Gastroesophageal sphincter (tissue), 3 donors: ENCODE data around the gene CCDC14.

ENCODE experiments used
- EP300 ChIP-seq: sonication (generic); formaldehyde crosslinking; IDR thresholded peaks from one replicate; pipeline ENCODE4 v1.6.1; 2017; ENCODE audit warnings: antibody characterized with exemption, mild to moderate bottlenecking
- POLR2A ChIP-seq, 2 donors: fragments of 450-650 bp; IDR thresholded peaks; one replicate each; pipeline ENCODE4 v1.6.1; 2017; ENCODE audit warnings: antibody characterized with exemption in 2 of 2, mild to moderate bottlenecking in 2 of 2, moderate library complexity in 1 of 2
- POLR2AphosphoS5 ChIP-seq: sonication (generic); formaldehyde crosslinking; IDR thresholded peaks from one replicate; pipeline ENCODE4 v1.6.1; 2017; ENCODE audit warnings: antibody characterized with exemption
- TF ChIP-seq, protein P1 (sequence below), 4 experiments: fragments of 200-600 bp in 2 of 4; fragments of 450-650 bp in 2 of 4; sonication (generic) in 1 of 4; IDR thresholded peaks; one replicate each; pipeline ENCODE4 v1.5.1; 2017 to 2019; ENCODE audit warnings: antibody characterized with exemption in 4 of 4, mild to moderate bottlenecking in 2 of 4, moderate library complexity in 2 of 4

DNA sequence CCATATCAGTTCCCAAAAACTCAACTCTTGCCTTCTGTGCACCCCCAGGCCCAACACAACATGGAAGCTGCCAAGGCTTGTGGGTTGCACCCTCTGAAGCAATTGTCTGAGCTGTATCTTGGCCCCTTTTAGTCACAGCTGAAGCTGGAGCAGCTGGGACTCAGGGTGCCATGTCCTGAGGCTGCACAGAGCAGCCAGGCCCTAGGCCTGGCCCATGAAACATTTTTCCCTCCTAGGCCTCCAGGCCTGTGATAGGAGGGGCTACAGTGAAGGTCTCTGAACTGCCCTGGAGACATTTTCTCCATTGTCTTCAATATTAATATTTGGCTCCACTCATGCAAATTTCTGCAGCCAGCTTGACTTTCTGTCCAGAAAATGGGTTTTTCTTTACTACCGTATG, 68.8 kb downstream of the CCDC14 start:
- TF ChIP-seq, protein P1, sequence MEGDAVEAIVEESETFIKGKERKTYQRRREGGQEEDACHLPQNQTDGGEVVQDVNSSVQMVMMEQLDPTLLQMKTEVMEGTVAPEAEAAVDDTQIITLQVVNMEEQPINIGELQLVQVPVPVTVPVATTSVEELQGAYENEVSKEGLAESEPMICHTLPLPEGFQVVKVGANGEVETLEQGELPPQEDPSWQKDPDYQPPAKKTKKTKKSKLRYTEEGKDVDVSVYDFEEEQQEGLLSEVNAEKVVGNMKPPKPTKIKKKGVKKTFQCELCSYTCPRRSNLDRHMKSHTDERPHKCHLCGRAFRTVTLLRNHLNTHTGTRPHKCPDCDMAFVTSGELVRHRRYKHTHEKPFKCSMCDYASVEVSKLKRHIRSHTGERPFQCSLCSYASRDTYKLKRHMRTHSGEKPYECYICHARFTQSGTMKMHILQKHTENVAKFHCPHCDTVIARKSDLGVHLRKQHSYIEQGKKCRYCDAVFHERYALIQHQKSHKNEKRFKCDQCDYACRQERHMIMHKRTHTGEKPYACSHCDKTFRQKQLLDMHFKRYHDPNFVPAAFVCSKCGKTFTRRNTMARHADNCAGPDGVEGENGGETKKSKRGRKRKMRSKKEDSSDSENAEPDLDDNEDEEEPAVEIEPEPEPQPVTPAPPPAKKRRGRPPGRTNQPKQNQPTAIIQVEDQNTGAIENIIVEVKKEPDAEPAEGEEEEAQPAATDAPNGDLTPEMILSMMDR (IDR thresholded peaks at IDR 0.05) = no peak
- TF ChIP-seq EP300 (no peak), POLR2A (IDR thresholded peaks at IDR 0.05) (no peak), POLR2AphosphoS5 (no peak)
